Measurements from ENCODE around the gene ISYNA1. TPM values are rescaled to one million over a fixed set of nuclear protein-coding genes. Genes with fewer than 3 reads are reported as not detected.

ISYNA1 gene
- total and polyA plus RNA-seq, 12 donors = 12.6 to 137 (median 20.5) TPM

GRCh38 chr19:18440936-18441803 lies 3.2 kb upstream of the ISYNA1 start:
- intact Hi-C loops (cut with DNase I) = loop anchor here in 3 of 10 donors (10.0 kb wide), 3 partner anchors 124 to 414 kb away; no protein-coding TSS in a partner anchor
- peaks cover 11 to 31% (median 26%) of the 10 kb centered on the region in 9 donors for H3K4me1 ChIP-seq
- peaks cover 0 to 23% (median 0%) of the 10 kb centered on the region in 7 donors for H3K27me3 ChIP-seq
- no peak overlapping the region for H3K4me3 ChIP-seq
- DNase-seq (no peak), ATAC-seq (no peak)
- WGBS, 2 donors = 84% methylated on average over 23 of the region's 23 CpGs
- no peaks in the 10 kb centered on the region for H3K9me3 ChIP-seq
- no peak for TF ChIP-seq CTCF (IDR thresholded peaks at IDR 0.05)
- no peak overlapping the region for H3K27ac ChIP-seq
- peaks cover 0 to 37% (median 25%) of the 10 kb centered on the region in 9 donors for H3K36me3 ChIP-seq

GRCh38 chr19:18440415-18440877 lies 2.5 kb upstream of the ISYNA1 start:
- Histone ChIP-seq H3K9me3 (no peaks in the 10 kb centered on the region), H3K4me1 (peaks cover 11 to 37% (median 26%) of the 10 kb centered on the region in 9 donors), H3K27me3 (peaks cover 0 to 23% (median 0%) of the 10 kb centered on the region in 7 donors), H3K4me3 (no peak overlapping the region), H3K27ac (peak overlapping the region in 1 of 10 donors; percentile 24), H3K36me3 (peaks cover 0 to 37% (median 19%) of the 10 kb centered on the region in 9 donors)
- intact Hi-C loops (cut with DNase I) = loop anchor here in 3 of 10 donors (10.0 kb wide), 3 partner anchors 124 to 414 kb away; no protein-coding TSS in a partner anchor
- WGBS, 2 donors = 53 to 54% methylated on average over 11 of the region's 11 CpGs
- ATAC-seq (no peak), DNase-seq (no peak)
- TF ChIP-seq CTCF (IDR thresholded peaks at IDR 0.05) = peak in 6 of 9 donors; percentile 20 to 48 (median 36)

GRCh38 chr19:18439910-18440237 lies 1.9 kb upstream of the ISYNA1 start:
- no peak for TF ChIP-seq CTCF (IDR thresholded peaks at IDR 0.05)
- peaks cover 0 to 23% (median 0%) of the 10 kb centered on the region in 7 donors for H3K27me3 ChIP-seq
- H3K36me3 ChIP-seq = peaks cover 0 to 37% (median 16%) of the 10 kb centered on the region in 9 donors
- no peak for DNase-seq
- intact Hi-C loops (cut with DNase I) = loop anchor here in 3 of 10 donors (10.0 kb wide), 3 partner anchors 125 to 415 kb away; no protein-coding TSS in a partner anchor
- no peak overlapping the region for H3K4me3 ChIP-seq
- WGBS, 2 donors = 87 to 92% methylated on average over 9 of the region's 9 CpGs
- peaks cover 11 to 40% (median 26%) of the 10 kb centered on the region in 9 donors for H3K4me1 ChIP-seq
- no peaks in the 10 kb centered on the region for H3K9me3 ChIP-seq
- H3K27ac ChIP-seq = peak overlapping the region in 1 of 10 donors; percentile 82
- ATAC-seq = no peak

- H3K4me1 ChIP-seq = peaks cover 11 to 45% (median 26%) of the 10 kb centered on the region in 9 donors
- DNase-seq (no peak), ATAC-seq (peak in 1 of 8 donors; percentile 0)
- intact Hi-C loops (cut with DNase I) = no loop called here
- no peak for TF ChIP-seq CTCF (IDR thresholded peaks at IDR 0.05)
- H3K27ac ChIP-seq = peak overlapping the region in 9 of 10 donors; percentile 29 to 89 (median 80)
- peaks cover 0 to 35% (median 10%) of the 10 kb centered on the region in 9 donors for H3K36me3 ChIP-seq
- 67 to 76% methylated on average over 13 of the region's 13 CpGs for WGBS, 2 donors
- peaks cover 0 to 23% (median 0%) of the 10 kb centered on the region in 7 donors for H3K27me3 ChIP-seq
- H3K4me3 ChIP-seq = peak overlapping the region in 1 of 10 donors; percentile 70
- H3K9me3 ChIP-seq = no peaks in the 10 kb centered on the region
These were observed 1.3 kb upstream of the ISYNA1 start for GRCh38 chr19:18439025-18439909.
